Measurements from ENCODE around the gene SUGCT. TPM values are rescaled to one million over a fixed set of nuclear protein-coding genes. Genes with fewer than 3 reads are reported as not detected.

The SUGCT gene
- total RNA-seq, 4 donors from 2014 or later: 1.1 to 3.6 (median 2.6) TPM

GRCh38 chr7:40418983-40419382 lies 284.2 kb downstream of the SUGCT start:
- DNase-seq (ENCODE audit: low spot score): no peak
- no peak for ATAC-seq (ENCODE audit: low FRiP score)
- no peak for TF ChIP-seq CTCF (IDR thresholded peaks at IDR 0.05)

GRCh38 chr7:40419806-40420205 lies 285.0 kb downstream of the SUGCT start:
- TF ChIP-seq CTCF (IDR thresholded peaks at IDR 0.05): no peak
- ATAC-seq (ENCODE audit: low FRiP score) (no peak), DNase-seq (ENCODE audit: low spot score) (no peak)

- DNase-seq (ENCODE audit: low spot score): no peak
- TF ChIP-seq CTCF (IDR thresholded peaks at IDR 0.05): no peak
- no peak for ATAC-seq (ENCODE audit: low FRiP score)
Observed at GRCh38 chr7:40421433-40421832, 286.6 kb downstream of the SUGCT start.

GRCh38 chr7:40425696-40426095 lies 290.9 kb downstream of the SUGCT start:
- no peak for TF ChIP-seq CTCF (IDR thresholded peaks at IDR 0.05)
- no peak for DNase-seq (ENCODE audit: low spot score)
- no peak for ATAC-seq (ENCODE audit: low FRiP score)

- DNase-seq (ENCODE audit: low spot score) (no peak), ATAC-seq (ENCODE audit: low FRiP score) (no peak)
- no peak for TF ChIP-seq CTCF (IDR thresholded peaks at IDR 0.05)
Observed at GRCh38 chr7:40428421-40428820, 293.6 kb downstream of the SUGCT start.

- no peak for ATAC-seq (ENCODE audit: low FRiP score)
- DNase-seq (ENCODE audit: low spot score): no peak
Observed at GRCh38 chr7:40429826-40430225, 295.0 kb downstream of the SUGCT start.

More at GRCh38 chr7:40429826-40430225, 295.0 kb downstream of the SUGCT start:
- no peak for TF ChIP-seq CTCF (IDR thresholded peaks at IDR 0.05)
